Mucosa of rectum (tissue), 2 donors: ENCODE data around the gene INTS6.

ENCODE experiments used
- H3K27ac ChIP-seq, 2 donors: one replicate each; pipeline ENCODE4 v1.7.0; 2013; ENCODE audit warnings: inconsistent platforms in 2 of 2, low read depth in 2 of 2, low read length in 2 of 2
- H3K27me3 ChIP-seq, 2 donors: one replicate each; pipeline ENCODE4 v1.7.0; 2013; ENCODE audit warnings: low read length in 2 of 2; ENCODE audit not compliant: control insufficient read depth in 2 of 2, insufficient read depth in 2 of 2
- H3K36me3 ChIP-seq, 2 donors: one replicate each; pipeline ENCODE4 v1.7.0; 2013; ENCODE audit warnings: low read length in 2 of 2; ENCODE audit not compliant: control insufficient read depth in 2 of 2, insufficient read depth in 2 of 2
- H3K4me1 ChIP-seq, 2 donors: one replicate each; pipeline ENCODE4 v1.7.0; 2013; ENCODE audit warnings: low read length in 2 of 2, mild to moderate bottlenecking in 1 of 2; ENCODE audit not compliant: control insufficient read depth in 2 of 2, insufficient read depth in 2 of 2
- H3K4me3 ChIP-seq, 2 donors: one replicate each; pipeline ENCODE4 v1.7.0; 2013; ENCODE audit warnings: low read length in 2 of 2
- H3K9ac ChIP-seq, 2 donors: one replicate each; pipeline ENCODE4 v1.7.0; 2013; ENCODE audit warnings: low read length in 2 of 2, low read depth in 1 of 2, mild to moderate bottlenecking in 1 of 2
- H3K9me3 ChIP-seq, 2 donors: one replicate each; pipeline ENCODE4 v1.7.0; 2013; ENCODE audit warnings: low read length in 2 of 2; ENCODE audit not compliant: control insufficient read depth in 2 of 2
- donor health status: healthy.
- donor health status: Normal muscosa, but diverticular disease.

INTS6 gene

GRCh38 chr13:51355217-51355616 is 97.6 kb downstream of the INTS6 start:
- Histone ChIP-seq H3K9me3 (no peaks in the 10 kb centered on the region), H3K4me1 (no peaks in the 10 kb centered on the region), H3K9ac (no peak overlapping the region), H3K36me3 (no peaks in the 10 kb centered on the region), H3K4me3 (no peak overlapping the region), H3K27ac (no peak overlapping the region), H3K27me3 (no peaks in the 10 kb centered on the region)

- no peaks in the 10 kb centered on the region for H3K27me3 ChIP-seq
- no peak overlapping the region for H3K9ac ChIP-seq
- H3K4me1 ChIP-seq = no peaks in the 10 kb centered on the region
- H3K9me3 ChIP-seq = no peaks in the 10 kb centered on the region
- H3K36me3 ChIP-seq = no peaks in the 10 kb centered on the region
- no peak overlapping the region for H3K4me3 ChIP-seq
- H3K27ac ChIP-seq = no peak overlapping the region
Observed at GRCh38 chr13:51349016-51349415, 103.8 kb downstream of the INTS6 start.

DNA sequence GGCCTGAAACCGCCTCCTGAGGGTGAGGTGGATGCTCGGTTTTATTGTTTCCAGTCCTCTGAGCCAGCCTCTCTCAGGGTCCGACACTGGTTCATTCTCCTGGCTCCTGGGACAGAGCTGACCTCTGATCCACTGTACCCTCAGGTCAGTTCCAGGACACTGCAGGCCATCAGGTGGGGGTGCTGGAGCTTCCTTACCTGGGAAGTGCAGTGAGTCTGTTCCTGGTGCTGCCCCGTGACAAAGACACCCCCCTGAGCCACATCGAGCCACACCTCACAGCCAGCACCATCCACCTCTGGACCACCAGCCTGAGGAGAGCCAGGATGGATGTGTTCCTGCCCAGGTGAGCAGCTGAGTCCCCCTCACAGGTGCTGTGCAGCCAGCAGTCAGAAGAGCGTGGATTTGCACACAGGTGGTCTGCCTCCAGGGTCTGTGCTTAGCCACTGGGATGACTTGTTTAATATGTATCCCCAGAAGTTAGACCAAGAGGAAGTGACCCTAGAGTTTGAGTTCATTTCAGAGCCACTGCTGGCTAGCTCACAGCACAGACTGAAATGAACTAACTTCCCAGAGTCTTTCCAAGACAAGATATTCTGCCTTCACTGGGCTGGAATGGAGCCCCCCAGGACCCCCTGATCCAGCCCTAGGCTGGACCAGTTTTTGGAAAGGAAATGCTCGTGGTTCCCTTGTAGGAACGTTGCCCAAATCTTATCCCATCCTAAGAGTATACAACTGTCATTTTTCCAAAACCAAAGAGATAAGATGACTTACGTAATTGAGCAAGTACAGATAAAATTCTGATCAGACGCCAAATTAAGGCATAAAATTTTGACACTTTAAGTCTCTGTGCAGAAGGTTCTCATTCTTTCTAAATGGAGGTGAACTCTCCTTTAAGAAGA is 104.5 kb downstream of the INTS6 start:
- H3K27ac ChIP-seq = no peak overlapping the region
- no peak overlapping the region for H3K4me3 ChIP-seq
- H3K36me3 ChIP-seq = no peaks in the 10 kb centered on the region
- no peaks in the 10 kb centered on the region for H3K27me3 ChIP-seq
- no peaks in the 10 kb centered on the region for H3K9me3 ChIP-seq
- no peaks in the 10 kb centered on the region for H3K4me1 ChIP-seq
- H3K9ac ChIP-seq = no peak overlapping the region

GRCh38 chr13:51347099-51347498 is 105.7 kb downstream of the INTS6 start:
- H3K9ac ChIP-seq = no peak overlapping the region
- H3K4me3 ChIP-seq = no peak overlapping the region
- H3K27me3 ChIP-seq = no peaks in the 10 kb centered on the region
- no peaks in the 10 kb centered on the region for H3K4me1 ChIP-seq
- no peaks in the 10 kb centered on the region for H3K36me3 ChIP-seq
- no peak overlapping the region for H3K27ac ChIP-seq
- no peaks in the 10 kb centered on the region for H3K9me3 ChIP-seq

- Histone ChIP-seq H3K36me3 (no peaks in the 10 kb centered on the region), H3K27me3 (no peaks in the 10 kb centered on the region), H3K4me3 (no peak overlapping the region), H3K9me3 (no peaks in the 10 kb centered on the region), H3K9ac (no peak overlapping the region), H3K4me1 (no peaks in the 10 kb centered on the region), H3K27ac (no peak overlapping the region)
Observed at GRCh38 chr13:51346397-51346796, 106.4 kb downstream of the INTS6 start.

- no peak overlapping the region for H3K27ac ChIP-seq
- no peaks in the 10 kb centered on the region for H3K9me3 ChIP-seq
- H3K9ac ChIP-seq = no peak overlapping the region
- no peaks in the 10 kb centered on the region for H3K36me3 ChIP-seq
- no peaks in the 10 kb centered on the region for H3K4me1 ChIP-seq
- no peak overlapping the region for H3K4me3 ChIP-seq
- no peaks in the 10 kb centered on the region for H3K27me3 ChIP-seq
Observed at GRCh38 chr13:51343475-51343874, 109.4 kb downstream of the INTS6 start.

GRCh38 chr13:51342706-51343105 is 110.1 kb downstream of the INTS6 start:
- Histone ChIP-seq H3K4me3 (no peak overlapping the region), H3K9ac (no peak overlapping the region), H3K27me3 (no peaks in the 10 kb centered on the region), H3K4me1 (no peaks in the 10 kb centered on the region), H3K9me3 (no peaks in the 10 kb centered on the region), H3K36me3 (no peaks in the 10 kb centered on the region), H3K27ac (no peak overlapping the region)

- Histone ChIP-seq H3K4me3 (no peak overlapping the region), H3K9ac (no peak overlapping the region), H3K4me1 (no peaks in the 10 kb centered on the region), H3K9me3 (no peaks in the 10 kb centered on the region), H3K36me3 (no peaks in the 10 kb centered on the region), H3K27ac (no peak overlapping the region), H3K27me3 (no peaks in the 10 kb centered on the region)
Observed at GRCh38 chr13:51341791-51342190, 111.0 kb downstream of the INTS6 start.

DNA sequence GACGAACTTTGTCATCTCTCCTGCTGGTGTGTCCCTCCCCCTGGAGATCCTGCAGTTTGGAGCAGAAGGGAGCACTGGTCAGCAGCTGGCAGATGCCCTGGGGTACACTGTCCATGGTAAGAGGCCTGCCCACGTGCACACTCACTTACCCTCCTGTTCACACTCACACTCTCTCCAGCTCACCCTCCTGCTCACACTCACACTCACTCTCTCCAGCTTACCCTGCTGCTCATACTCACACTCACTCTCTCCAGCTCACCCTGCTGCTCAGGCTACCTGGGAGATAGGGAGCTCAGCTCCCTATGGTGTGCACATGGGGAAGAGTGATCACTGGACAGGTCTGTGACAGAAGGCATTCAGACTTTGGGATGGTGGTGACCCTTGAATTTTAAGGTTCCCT is 111.6 kb downstream of the INTS6 start:
- H3K4me1 ChIP-seq = no peaks in the 10 kb centered on the region
- no peak overlapping the region for H3K4me3 ChIP-seq
- H3K9ac ChIP-seq = no peak overlapping the region
- no peaks in the 10 kb centered on the region for H3K27me3 ChIP-seq
- no peak overlapping the region for H3K27ac ChIP-seq
- no peaks in the 10 kb centered on the region for H3K36me3 ChIP-seq
- no peaks in the 10 kb centered on the region for H3K9me3 ChIP-seq

DNA sequence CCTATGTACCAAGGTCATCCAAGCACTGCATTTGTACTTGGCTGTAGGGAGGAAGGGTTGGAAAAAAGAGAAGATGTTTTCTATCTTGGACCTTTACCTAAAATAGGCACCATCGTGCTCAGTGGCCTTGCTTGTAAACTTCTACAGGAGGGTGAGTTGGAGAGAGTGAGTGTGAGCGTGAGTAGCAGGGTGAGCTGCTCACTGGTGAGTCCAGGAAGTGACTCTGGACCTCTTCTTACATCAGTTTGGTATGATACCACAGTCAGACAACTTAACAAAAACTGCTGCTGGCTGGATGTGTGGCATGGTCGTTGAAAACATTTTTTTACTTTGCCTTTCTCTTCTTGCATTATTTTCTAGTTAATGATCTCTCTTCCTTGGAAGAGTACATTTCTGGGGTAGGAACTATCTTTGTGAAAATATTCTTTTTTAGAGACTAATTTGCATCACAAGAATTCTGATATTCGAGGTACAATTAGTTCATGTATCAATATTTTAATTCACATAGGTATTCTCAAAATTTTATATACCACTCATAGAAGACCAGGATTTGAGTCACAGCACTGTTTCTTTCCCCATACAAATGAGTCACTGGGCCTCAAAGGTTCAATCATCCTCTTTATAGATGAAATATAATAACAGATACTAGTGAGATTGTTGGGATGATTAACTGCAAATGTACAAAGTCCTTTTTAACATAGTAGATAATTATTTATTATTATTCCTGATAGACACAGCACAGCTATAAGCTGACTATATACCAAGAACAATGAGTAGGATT is 112.7 kb downstream of the INTS6 start:
- no peak overlapping the region for H3K9ac ChIP-seq
- H3K4me1 ChIP-seq = no peaks in the 10 kb centered on the region
- H3K9me3 ChIP-seq = no peaks in the 10 kb centered on the region
- no peaks in the 10 kb centered on the region for H3K36me3 ChIP-seq
- no peaks in the 10 kb centered on the region for H3K27me3 ChIP-seq
- no peak overlapping the region for H3K4me3 ChIP-seq
- no peak overlapping the region for H3K27ac ChIP-seq
